Large intestine (tissue), 3 donors: ENCODE measurements around the gene UBE4B. TPM values are rescaled to one million over a fixed set of nuclear protein-coding genes. Genes with fewer than 3 reads are reported as not detected.

ENCODE experiments used
- DNase-seq, 2 donors: peaks; one replicate each; pipeline versions ENCODE4 v3.0.0 to v3.0.0-alpha.2; 2013
- H3K27ac ChIP-seq: one replicate; pipeline ENCODE4 v1.5.1; 2013; ENCODE audit warnings: low read length
- H3K27me3 ChIP-seq: 2 replicates; pipeline ENCODE4 v1.6.1; 2013; ENCODE audit warnings: low read length; ENCODE audit not compliant: control insufficient read depth, insufficient read depth
- H3K36me3 ChIP-seq: 2 replicates; pipeline ENCODE4 v1.6.1; 2013; ENCODE audit warnings: low read length; ENCODE audit not compliant: control insufficient read depth, insufficient read depth
- H3K4me1 ChIP-seq: one replicate; pipeline ENCODE4 v1.6.1; 2013; ENCODE audit warnings: low read length; ENCODE audit not compliant: control insufficient read depth, insufficient read depth
- H3K4me3 ChIP-seq: one replicate; pipeline ENCODE4 v1.5.1; 2013; ENCODE audit warnings: low read length
- H3K9me3 ChIP-seq: one replicate; pipeline ENCODE4 v1.6.1; 2013; ENCODE audit warnings: mild to moderate bottlenecking, low read depth, low read length, moderate library complexity; ENCODE audit not compliant: control insufficient read depth
- WGBS: methylation state at CpG from one replicate; pipeline ENCODE4 v1.1.5; 2013; ENCODE audit warnings: low lambda C conversion rate; ENCODE audit not compliant: insufficient coverage; 5-methylcytosine and 5-hydroxymethylcytosine counted together
- polyA plus RNA-seq: library from polyadenylated mRNA; unstranded; fragments of 120-200 nt; gene quantifications from one replicate; pipeline ENCODE4 v1.2.1, GENCODE V29; 2013

Gene UBE4B
- polyA plus RNA-seq, 1 donor = 49.1 TPM

DNA sequence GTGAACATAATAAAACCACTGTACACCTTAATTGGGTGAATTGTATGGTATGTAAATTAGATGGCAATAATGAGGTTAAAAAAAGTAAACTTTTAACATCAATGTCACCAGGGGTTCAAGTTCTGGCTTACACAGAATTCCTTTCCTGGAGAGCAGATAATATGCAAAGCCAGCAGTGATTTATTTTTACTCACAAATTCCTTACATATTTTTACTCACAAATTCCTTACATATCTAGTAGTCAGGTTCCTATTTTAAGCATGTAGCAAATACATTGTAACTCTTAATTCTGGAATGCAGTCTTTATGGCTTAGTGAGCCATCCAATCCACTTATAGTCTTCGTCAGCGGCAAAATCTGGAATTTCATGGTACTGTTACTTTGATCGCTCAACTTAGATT is 1.3 kb upstream of the UBE4B start:
- no peak for DNase-seq
- no peaks in the 10 kb centered on the region for H3K27me3 ChIP-seq
- H3K4me1 ChIP-seq = no peaks in the 10 kb centered on the region
- H3K27ac ChIP-seq = no peak overlapping the region
- no peaks in the 10 kb centered on the region for H3K9me3 ChIP-seq
- peaks cover 2% of the 10 kb centered on the region for H3K36me3 ChIP-seq
- no peak overlapping the region for H3K4me3 ChIP-seq
- no CpG with 5 or more reads among the region's 3 CpGs for WGBS

DNA sequence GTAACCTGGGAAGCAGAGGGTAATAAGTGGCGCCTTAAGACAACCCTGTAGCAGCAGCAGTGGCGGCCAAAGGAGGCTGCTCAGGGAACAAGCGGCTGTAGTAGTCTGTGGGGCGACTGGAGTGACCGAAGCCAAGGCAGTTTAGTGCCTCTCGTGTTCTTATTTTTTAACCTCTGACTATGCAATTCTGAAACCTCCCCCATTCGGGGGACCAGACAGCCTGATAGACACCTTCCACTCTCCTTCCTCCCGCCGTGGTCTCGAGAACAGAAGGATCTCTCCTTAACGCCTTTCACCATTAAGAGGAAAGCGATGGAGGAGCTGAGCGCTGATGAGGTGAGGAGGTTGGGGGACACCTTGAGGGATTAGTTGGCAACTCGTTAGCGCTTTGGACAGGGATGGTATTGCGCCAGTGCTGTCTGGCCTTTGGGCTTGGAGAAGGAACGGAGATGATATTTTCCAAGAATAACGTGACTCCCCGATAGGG is 644 bp downstream of the UBE4B start:
- H3K27me3 ChIP-seq = no peaks in the 10 kb centered on the region
- H3K27ac ChIP-seq = peak overlapping the region; percentile 92
- no peaks in the 10 kb centered on the region for H3K9me3 ChIP-seq
- WGBS = 0% methylated on average over 3 of the region's 19 CpGs
- H3K36me3 ChIP-seq = peaks cover 14% of the 10 kb centered on the region
- peak in 1 of 2 donors; percentile 22 for DNase-seq
- H3K4me1 ChIP-seq = no peaks in the 10 kb centered on the region
- H3K4me3 ChIP-seq = peak overlapping the region; percentile 92

DNA sequence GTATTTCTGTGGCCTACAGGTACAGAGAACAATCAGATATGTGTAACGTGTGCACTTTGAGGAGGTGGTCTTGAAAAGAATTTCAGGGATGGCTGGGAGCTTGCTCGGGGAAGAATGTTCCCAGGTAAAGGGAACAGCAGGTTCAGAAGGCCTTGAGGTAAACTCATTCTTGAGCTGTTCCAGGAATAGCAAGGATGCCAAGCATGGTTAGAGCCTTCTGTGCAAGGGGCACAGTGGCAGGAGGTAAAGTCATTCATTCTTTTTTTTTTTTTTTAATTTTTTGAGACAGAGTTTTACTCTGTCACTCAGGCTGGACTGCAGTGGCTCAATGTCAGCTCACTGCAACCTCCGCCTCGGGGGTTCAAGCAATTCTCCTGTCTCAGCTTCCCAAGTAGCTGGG is 10.0 kb downstream of the UBE4B start:
- no peaks in the 10 kb centered on the region for H3K27me3 ChIP-seq
- no peak for DNase-seq
- peaks cover 11% of the 10 kb centered on the region for H3K4me1 ChIP-seq
- H3K9me3 ChIP-seq = no peaks in the 10 kb centered on the region
- WGBS = no CpG with 5 or more reads among the region's 4 CpGs
- H3K27ac ChIP-seq = no peak overlapping the region
- peaks cover 26% of the 10 kb centered on the region for H3K36me3 ChIP-seq
- no peak overlapping the region for H3K4me3 ChIP-seq

DNA sequence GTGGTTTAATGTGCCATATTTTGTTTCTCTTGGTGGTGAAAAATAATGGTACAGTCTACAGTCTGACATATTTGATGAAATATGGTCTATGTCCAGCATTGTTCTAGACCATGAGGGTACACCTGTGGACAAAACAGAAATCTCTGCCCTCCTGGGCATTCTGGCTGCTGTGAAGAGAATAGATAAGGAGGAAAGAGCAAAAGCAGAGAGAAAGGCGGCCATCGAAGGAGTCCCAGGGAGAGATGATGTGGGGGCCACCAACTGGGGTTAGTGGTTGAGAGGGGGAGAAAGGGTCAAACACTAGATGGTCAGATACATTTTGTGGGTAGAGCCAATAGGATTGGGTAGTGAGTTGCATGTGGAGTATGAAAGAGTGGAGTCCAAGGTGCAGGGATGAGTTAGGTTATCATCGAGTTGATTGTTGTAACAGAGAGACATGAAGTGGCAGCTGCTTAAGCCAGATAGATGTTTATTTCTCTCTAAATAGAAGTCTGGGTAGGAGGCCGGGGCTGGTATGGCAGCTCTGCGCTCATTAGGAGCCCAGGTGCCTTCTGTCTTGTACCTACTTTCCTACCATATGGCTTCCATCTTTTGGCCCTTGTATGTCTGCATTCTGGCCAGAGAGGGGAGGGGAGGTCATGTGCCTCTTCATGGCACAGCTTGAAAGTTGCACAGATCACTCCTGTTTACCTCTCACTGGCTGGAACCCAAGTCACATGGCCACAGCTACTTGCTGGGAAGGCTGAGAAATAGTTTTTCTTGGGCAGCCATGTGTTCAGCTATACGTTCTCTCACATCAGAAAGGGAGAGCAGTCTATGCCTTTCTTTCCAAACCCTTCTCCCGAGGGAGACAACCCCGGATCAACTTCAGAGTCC is 13.0 kb downstream of the UBE4B start:
- 100% methylated on average over 2 of the region's 8 CpGs for WGBS
- Histone ChIP-seq H3K27me3 (no peaks in the 10 kb centered on the region), H3K36me3 (peaks cover 17% of the 10 kb centered on the region), H3K4me1 (peaks cover 11% of the 10 kb centered on the region), H3K4me3 (no peak overlapping the region), H3K27ac (peak overlapping the region; percentile 8), H3K9me3 (no peaks in the 10 kb centered on the region)
- DNase-seq = peak in 1 of 2 donors; percentile 53

DNA sequence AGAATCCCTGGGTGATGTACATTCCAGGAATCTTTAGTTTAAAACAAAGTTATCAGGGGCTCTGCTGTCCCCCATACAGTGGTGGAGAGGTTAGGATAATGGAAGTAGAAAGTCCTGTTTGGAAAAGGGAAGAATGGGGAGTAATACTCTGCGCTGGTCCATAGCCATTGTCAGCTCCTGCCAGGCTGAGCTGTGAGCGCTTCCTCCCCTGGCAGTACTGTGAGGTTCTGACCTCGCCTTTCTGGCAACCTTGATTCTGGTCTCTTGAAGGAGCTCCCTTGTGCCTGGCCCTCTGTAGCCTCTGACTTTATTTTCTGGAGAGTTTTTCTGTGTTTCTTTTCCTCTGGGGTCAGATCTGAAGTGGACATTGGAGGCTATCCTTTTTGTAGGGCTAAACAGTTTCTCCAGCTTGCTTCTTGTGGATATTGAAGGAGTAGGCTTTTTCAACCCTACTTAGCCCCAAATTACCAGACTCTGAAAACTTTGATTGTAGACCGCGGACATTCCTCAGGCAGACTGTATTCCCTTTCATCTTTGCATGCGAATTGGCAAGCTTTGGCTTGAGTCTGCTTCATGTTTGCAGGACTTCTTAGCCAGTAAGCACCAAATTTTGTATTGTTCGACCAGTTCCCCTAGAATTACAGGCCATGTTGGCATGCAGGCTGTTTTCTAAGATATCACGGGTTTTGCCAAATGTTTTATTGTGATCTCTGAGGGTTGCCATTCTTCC is 13.8 kb downstream of the UBE4B start:
- Histone ChIP-seq H3K9me3 (no peaks in the 10 kb centered on the region), H3K27ac (no peak overlapping the region), H3K36me3 (peaks cover 25% of the 10 kb centered on the region), H3K4me3 (no peak overlapping the region), H3K4me1 (peaks cover 11% of the 10 kb centered on the region), H3K27me3 (no peaks in the 10 kb centered on the region)
- WGBS = no CpG with 5 or more reads among the region's 8 CpGs
- no peak for DNase-seq

DNA sequence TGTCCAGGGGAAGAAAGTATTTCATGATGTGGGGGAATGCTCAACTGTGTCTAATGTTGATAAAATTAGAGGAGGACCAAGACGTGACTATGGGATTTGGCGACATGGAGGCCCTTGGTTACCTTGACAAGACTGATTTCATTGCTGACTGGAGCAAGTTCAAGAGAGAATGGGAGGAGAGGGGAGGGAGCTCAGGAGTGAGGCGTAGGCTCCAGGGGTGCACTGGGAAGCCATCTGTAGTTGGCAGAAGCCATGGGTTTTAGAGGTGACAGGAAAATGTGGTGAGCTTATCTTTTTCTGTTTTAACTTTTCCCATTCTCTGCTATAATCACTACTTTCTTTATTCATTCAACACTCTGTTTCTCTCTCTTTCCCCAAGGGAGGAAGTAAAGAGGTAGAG is 15.8 kb downstream of the UBE4B start:
- peaks cover 11% of the 10 kb centered on the region for H3K4me1 ChIP-seq
- H3K9me3 ChIP-seq = no peaks in the 10 kb centered on the region
- H3K36me3 ChIP-seq = peaks cover 22% of the 10 kb centered on the region
- H3K4me3 ChIP-seq = no peak overlapping the region
- no CpG with 5 or more reads among the region's 3 CpGs for WGBS
- no peaks in the 10 kb centered on the region for H3K27me3 ChIP-seq
- no peak for DNase-seq
- H3K27ac ChIP-seq = no peak overlapping the region

DNA sequence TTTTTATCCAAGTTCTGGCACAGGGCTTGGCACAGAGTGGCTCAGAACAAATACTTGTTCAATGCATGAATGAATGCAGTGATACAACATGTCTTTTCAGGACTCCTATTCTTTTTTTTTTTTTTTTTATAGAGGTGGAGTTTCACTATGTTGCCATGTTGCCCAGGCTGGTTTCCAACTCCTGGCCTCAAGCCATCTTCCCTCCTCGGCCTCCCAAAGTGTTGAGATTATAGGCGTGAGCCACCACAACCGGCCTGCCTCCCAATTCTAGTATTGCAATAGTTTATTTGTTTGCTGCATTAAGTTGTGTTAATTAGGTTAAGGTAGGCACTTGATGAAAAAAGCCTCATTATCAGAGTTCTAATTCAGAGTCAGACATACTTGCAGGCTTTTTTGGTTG is 17.9 kb downstream of the UBE4B start:
- DNase-seq = no peak

DNA sequence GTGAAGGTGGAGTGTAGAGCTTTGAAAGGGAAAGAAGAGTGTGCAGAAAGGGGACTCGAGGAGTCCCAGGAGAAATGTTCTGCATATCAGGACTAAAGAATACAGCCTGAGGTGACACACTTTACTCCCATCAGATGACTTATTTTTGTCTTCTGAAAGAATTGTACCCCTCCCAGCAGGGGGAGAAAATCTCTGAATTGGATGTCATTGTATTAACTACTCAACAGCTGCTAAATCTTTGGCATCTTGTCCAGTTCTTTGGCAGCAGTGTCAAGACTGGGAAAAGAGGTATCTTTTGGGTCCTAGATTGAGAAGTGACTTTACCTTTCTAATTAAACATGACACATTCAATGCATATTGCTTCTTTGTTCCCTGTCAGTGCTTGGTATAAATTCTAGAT is 18.9 kb downstream of the UBE4B start:
- DNase-seq = no peak
- no peak overlapping the region for H3K4me3 ChIP-seq
- peaks cover 21% of the 10 kb centered on the region for H3K36me3 ChIP-seq
- WGBS = no CpG with 5 or more reads among the region's 1 CpG
- no peak overlapping the region for H3K27ac ChIP-seq
- H3K27me3 ChIP-seq = no peaks in the 10 kb centered on the region
- H3K9me3 ChIP-seq = no peaks in the 10 kb centered on the region
- no peaks in the 10 kb centered on the region for H3K4me1 ChIP-seq

More for the DNA sequence above, 17.9 kb downstream of the UBE4B start:
- Histone ChIP-seq H3K27ac (no peak overlapping the region), H3K27me3 (no peaks in the 10 kb centered on the region), H3K4me3 (no peak overlapping the region), H3K4me1 (peaks cover 9% of the 10 kb centered on the region), H3K36me3 (peaks cover 22% of the 10 kb centered on the region), H3K9me3 (no peaks in the 10 kb centered on the region)
- WGBS = no CpG with 5 or more reads among the region's 3 CpGs

DNA sequence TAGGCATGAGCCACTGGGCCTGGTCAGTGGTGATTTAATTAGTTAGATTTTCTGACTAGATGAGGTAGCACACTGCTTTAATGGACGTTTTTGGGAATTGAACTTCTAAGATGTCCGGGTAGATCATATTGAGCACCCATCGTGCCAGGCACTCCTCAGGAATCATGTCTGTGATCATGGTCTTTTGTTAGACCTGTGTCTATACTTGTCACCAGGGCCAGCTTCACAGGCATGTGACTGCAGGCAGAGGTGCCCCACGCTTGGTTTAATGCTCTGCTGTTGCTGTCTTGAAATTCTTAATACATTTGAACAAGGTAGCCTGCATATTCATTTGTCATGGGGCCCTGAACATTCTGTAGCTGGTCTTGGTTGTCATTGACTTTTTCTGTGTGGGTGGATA is 19.6 kb downstream of the UBE4B start:
- no CpG with 5 or more reads among the region's 4 CpGs for WGBS
- H3K36me3 ChIP-seq = peaks cover 22% of the 10 kb centered on the region
- no peak for DNase-seq
- H3K27ac ChIP-seq = no peak overlapping the region
- H3K4me3 ChIP-seq = no peak overlapping the region
- H3K9me3 ChIP-seq = no peaks in the 10 kb centered on the region
- H3K27me3 ChIP-seq = no peaks in the 10 kb centered on the region
- no peaks in the 10 kb centered on the region for H3K4me1 ChIP-seq

DNA sequence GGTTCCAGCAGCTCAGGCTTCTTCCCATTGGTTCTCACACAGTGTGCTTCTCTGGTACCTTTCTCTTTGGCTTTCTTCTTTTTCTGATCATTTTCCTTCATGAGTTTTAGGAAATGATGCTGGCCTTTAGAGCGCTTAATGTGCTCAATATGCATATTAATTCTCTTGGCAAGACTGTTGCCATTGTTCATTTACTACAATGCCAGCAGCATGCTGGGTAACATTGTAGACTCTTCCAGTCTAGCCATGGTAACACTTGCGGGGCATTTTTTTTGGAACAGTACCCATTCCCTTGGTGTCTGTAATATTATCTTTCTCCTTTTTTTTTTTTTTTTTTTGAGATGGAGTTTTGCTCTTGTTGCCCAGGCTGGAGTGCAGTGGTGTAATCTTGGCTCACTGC is 21.7 kb downstream of the UBE4B start:
- Histone ChIP-seq H3K36me3 (peaks cover 32% of the 10 kb centered on the region), H3K9me3 (no peaks in the 10 kb centered on the region), H3K4me1 (no peaks in the 10 kb centered on the region), H3K27ac (no peak overlapping the region), H3K4me3 (no peak overlapping the region), H3K27me3 (no peaks in the 10 kb centered on the region)
- WGBS = 100% methylated on average over 1 of the region's 2 CpGs
- DNase-seq = no peak
